ENCODE results near the gene PTPRJ.

Gene PTPRJ

GRCh38 chr11:47967577-47968525 is 12.5 kb upstream of the PTPRJ start:
- H3K27ac ChIP-seq = no peak overlapping the region
- H3K27me3 ChIP-seq (ENCODE audit: insufficient read depth, low read depth, severe bottlenecking) = no peaks in the 10 kb centered on the region
- no peak for DNase-seq
- no peaks in the 10 kb centered on the region for H3K36me3 ChIP-seq
- no peak for TF ChIP-seq CTCF (IDR thresholded peaks at IDR 0.05; ENCODE audit: low read depth, low read length)
- H3K4me3 ChIP-seq (ENCODE audit: low read depth, low read length) = no peak overlapping the region
- H3K9me3 ChIP-seq (ENCODE audit: severe bottlenecking) = no peaks in the 10 kb centered on the region

- DNase-seq = no peak
- Histone ChIP-seq H3K9me3 (ENCODE audit: severe bottlenecking) (no peaks in the 10 kb centered on the region), H3K27me3 (ENCODE audit: insufficient read depth, low read depth, severe bottlenecking) (no peaks in the 10 kb centered on the region), H3K4me3 (ENCODE audit: low read depth, low read length) (no peak overlapping the region), H3K27ac (no peak overlapping the region), H3K36me3 (no peaks in the 10 kb centered on the region)
- TF ChIP-seq CTCF (IDR thresholded peaks at IDR 0.05; ENCODE audit: low read depth, low read length) = no peak
These were observed 11.0 kb upstream of the PTPRJ start for GRCh38 chr11:47969401-47969800.

GRCh38 chr11:47971501-47971900 is 8.9 kb upstream of the PTPRJ start:
- no peak for DNase-seq
- Histone ChIP-seq H3K27me3 (ENCODE audit: insufficient read depth, low read depth, severe bottlenecking) (no peaks in the 10 kb centered on the region), H3K27ac (no peak overlapping the region), H3K36me3 (no peaks in the 10 kb centered on the region), H3K4me3 (ENCODE audit: low read depth, low read length) (no peak overlapping the region), H3K9me3 (ENCODE audit: severe bottlenecking) (no peaks in the 10 kb centered on the region)
- no peak for TF ChIP-seq CTCF (IDR thresholded peaks at IDR 0.05; ENCODE audit: low read depth, low read length)

GRCh38 chr11:47973173-47973572 is 7.2 kb upstream of the PTPRJ start:
- no peak overlapping the region for H3K27ac ChIP-seq
- no peak for TF ChIP-seq CTCF (IDR thresholded peaks at IDR 0.05; ENCODE audit: low read depth, low read length)
- H3K36me3 ChIP-seq = no peaks in the 10 kb centered on the region
- no peaks in the 10 kb centered on the region for H3K27me3 ChIP-seq (ENCODE audit: insufficient read depth, low read depth, severe bottlenecking)
- DNase-seq = no peak
- no peak overlapping the region for H3K4me3 ChIP-seq (ENCODE audit: low read depth, low read length)
- H3K9me3 ChIP-seq (ENCODE audit: severe bottlenecking) = no peaks in the 10 kb centered on the region

GRCh38 chr11:47976931-47977330 is 3.4 kb upstream of the PTPRJ start:
- no peak for TF ChIP-seq CTCF (IDR thresholded peaks at IDR 0.05; ENCODE audit: low read depth, low read length)
- no peak for DNase-seq
- H3K27ac ChIP-seq = no peak overlapping the region

More at GRCh38 chr11:47976931-47977330, 3.4 kb upstream of the PTPRJ start:
- Histone ChIP-seq H3K27me3 (ENCODE audit: insufficient read depth, low read depth, severe bottlenecking) (no peaks in the 10 kb centered on the region), H3K36me3 (no peaks in the 10 kb centered on the region), H3K4me3 (ENCODE audit: low read depth, low read length) (no peak overlapping the region), H3K9me3 (ENCODE audit: severe bottlenecking) (no peaks in the 10 kb centered on the region)

Data from WERI-Rb-1 (cell line).